Lung (tissue), 12 donors: ENCODE measurements around the gene FAM120A. TPM values are rescaled to one million over a fixed set of nuclear protein-coding genes. Genes with fewer than 3 reads are reported as not detected.

Experiments used
- ATAC-seq: fragments of 200-7000 bp; cut with Tn5 transposase; one replicate; pipeline ENCODE4 v1.9.1; 2020; ENCODE audit warnings: moderate number of reproducible peaks; ENCODE audit not compliant: insufficient read depth, low FRiP score
- DNase-seq, 3 donors: peaks; one replicate each; pipeline ENCODE4 v3.0.0-alpha.2; 2013 to 2017
- H3K27ac ChIP-seq, 2 donors: one replicate each; pipeline ENCODE4 v1.5.1; 2013; ENCODE audit warnings: mild to moderate bottlenecking in 2 of 2, moderate library complexity in 2 of 2, control low read depth in 1 of 2, inconsistent platforms in 1 of 2, low read depth in 1 of 2, low read length in 1 of 2
- H3K27me3 ChIP-seq, 3 donors: one replicate each; pipeline ENCODE4 v1.5.1; 2013; ENCODE audit warnings: low read length in 2 of 3; ENCODE audit not compliant: control insufficient read depth in 3 of 3, insufficient read depth in 3 of 3
- H3K36me3 ChIP-seq, 4 donors: one replicate each; pipeline ENCODE4 v1.5.1; 2013; ENCODE audit warnings: low read length in 4 of 4, mild to moderate bottlenecking in 1 of 4, moderate library complexity in 1 of 4; ENCODE audit not compliant: control insufficient read depth in 4 of 4, insufficient read depth in 4 of 4
- H3K4me1 ChIP-seq, 5 donors: one replicate each; pipeline ENCODE4 v1.5.1; 2013; ENCODE audit warnings: low read length in 5 of 5, mild to moderate bottlenecking in 2 of 5, moderate library complexity in 1 of 5; ENCODE audit not compliant: control insufficient read depth in 5 of 5, insufficient read depth in 5 of 5
- H3K4me3 ChIP-seq: one replicate; pipeline ENCODE4 v1.5.1; 2013; ENCODE audit warnings: mild to moderate bottlenecking, control low read depth, moderate library complexity
- H3K9ac ChIP-seq, 2 donors: one replicate each; pipeline ENCODE4 v1.5.1; 2013; ENCODE audit warnings: low read length in 2 of 2, control low read depth in 1 of 2; ENCODE audit not compliant: insufficient read depth in 1 of 2
- H3K9me3 ChIP-seq, 4 donors: one replicate each; pipeline ENCODE4 v1.5.1; 2013; ENCODE audit warnings: low read length in 3 of 4, mild to moderate bottlenecking in 1 of 4, moderate library complexity in 1 of 4; ENCODE audit not compliant: control insufficient read depth in 4 of 4, insufficient read depth in 3 of 4
- WGBS, 2 donors: extraction: QIAGEN DNeasy Blood & Tissue Kit; methylation state at CpG; one replicate each; pipeline ENCODE4 v1.1.7; 2013; 5-methylcytosine and 5-hydroxymethylcytosine counted together
- polyA plus RNA-seq, 2 donors: library from polyadenylated mRNA; stranded (reverse); fragments of 200-250 nt; gene quantifications; one replicate each; pipeline ENCODE4 v1.2.1, GENCODE V29; 2013
- total RNA-seq, 2 donors: library from RNA; depleted of rRNA in 1 of 2; stranded (reverse); fragments of >200 nt in 1 of 2; gene quantifications; one replicate each; pipeline ENCODE4 v1.2.1, GENCODE V29; 2014 to 2021
- TF ChIP-seq, protein P1 (sequence below): IDR thresholded peaks from 2 replicates; pipeline ENCODE4 v1.5.1; 2012; ENCODE audit warnings: mild to moderate bottlenecking; ENCODE audit errors: control extremely low read depth, extremely low read depth
- donor health status: control.
- donor health status: control.
- donor health status: Bipolar disorder and iron deficiency.
- donor health status: healthy.
- donor health status: DM: yes; HTN: yes; CAD: no.

FAM120A gene
- total and polyA plus RNA-seq, 4 donors, result 44.9 to 134 (median 91.2) TPM

DNA sequence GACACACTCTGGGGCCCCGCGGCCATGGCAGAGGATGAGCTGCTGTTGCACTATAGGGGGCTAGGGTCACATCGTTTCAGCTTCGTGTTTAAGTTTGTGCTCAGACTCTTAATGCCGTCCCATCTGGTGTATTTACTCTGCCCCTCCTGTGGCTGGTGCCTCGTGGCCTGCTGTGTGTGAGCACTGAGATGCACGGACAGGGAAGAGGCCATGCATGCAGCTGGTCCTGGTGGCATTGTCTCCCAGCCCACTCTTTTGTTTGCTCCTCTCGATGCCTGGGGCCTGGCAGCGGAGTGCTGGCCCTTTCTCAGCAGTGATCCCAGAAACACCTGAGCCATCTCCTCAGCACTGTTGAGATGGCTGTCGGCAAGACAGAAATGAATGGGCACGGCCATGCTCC, 94.9 kb downstream of the FAM120A start:
- Histone ChIP-seq H3K9me3 (no peaks in the 10 kb centered on the region), H3K27me3 (no peaks in the 10 kb centered on the region), H3K4me1 (peaks cover 0 to 9% (median 0%) of the 10 kb centered on the region in 5 donors), H3K27ac (no peak overlapping the region), H3K36me3 (peaks cover 7 to 27% (median 20%) of the 10 kb centered on the region in 4 donors), H3K4me3 (no peak overlapping the region), H3K9ac (no peak overlapping the region)
- WGBS, 2 donors, result 95 to 97% methylated on average over 11 of the region's 11 CpGs
- no peak for DNase-seq
- TF ChIP-seq, protein P1, sequence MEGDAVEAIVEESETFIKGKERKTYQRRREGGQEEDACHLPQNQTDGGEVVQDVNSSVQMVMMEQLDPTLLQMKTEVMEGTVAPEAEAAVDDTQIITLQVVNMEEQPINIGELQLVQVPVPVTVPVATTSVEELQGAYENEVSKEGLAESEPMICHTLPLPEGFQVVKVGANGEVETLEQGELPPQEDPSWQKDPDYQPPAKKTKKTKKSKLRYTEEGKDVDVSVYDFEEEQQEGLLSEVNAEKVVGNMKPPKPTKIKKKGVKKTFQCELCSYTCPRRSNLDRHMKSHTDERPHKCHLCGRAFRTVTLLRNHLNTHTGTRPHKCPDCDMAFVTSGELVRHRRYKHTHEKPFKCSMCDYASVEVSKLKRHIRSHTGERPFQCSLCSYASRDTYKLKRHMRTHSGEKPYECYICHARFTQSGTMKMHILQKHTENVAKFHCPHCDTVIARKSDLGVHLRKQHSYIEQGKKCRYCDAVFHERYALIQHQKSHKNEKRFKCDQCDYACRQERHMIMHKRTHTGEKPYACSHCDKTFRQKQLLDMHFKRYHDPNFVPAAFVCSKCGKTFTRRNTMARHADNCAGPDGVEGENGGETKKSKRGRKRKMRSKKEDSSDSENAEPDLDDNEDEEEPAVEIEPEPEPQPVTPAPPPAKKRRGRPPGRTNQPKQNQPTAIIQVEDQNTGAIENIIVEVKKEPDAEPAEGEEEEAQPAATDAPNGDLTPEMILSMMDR, result no peak
- no peak for ATAC-seq

GRCh38 chr9:93549611-93550010, 98.1 kb downstream of the FAM120A start:
- H3K36me3 ChIP-seq, result peaks cover 8 to 26% (median 20%) of the 10 kb centered on the region in 4 donors
- WGBS, 2 donors, result 71 to 85% methylated on average over 5 of the region's 5 CpGs
- ATAC-seq, result no peak

DNA sequence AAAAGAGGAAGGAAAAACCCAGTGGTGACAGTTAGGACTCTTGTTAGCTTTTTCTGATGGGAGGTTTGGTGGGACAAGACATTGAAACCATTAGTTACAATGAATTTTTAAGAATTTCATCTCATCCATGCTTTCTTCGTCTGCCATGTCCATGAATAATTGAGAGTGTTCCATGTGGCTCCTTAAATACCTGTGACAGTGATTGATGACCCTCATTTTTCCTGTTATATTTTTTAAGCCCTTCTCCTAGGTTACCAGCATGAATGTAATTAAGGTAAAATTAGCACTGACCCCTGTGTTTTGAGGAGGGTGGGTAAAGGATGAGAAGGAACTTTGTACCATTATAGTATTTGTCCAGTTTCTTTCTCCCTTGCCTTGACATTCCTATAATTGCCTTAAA, 101.4 kb downstream of the FAM120A start:
- H3K36me3 ChIP-seq, result peaks cover 12 to 39% (median 16%) of the 10 kb centered on the region in 4 donors
- WGBS, 2 donors, result 89 to 95% methylated on average over 1 of the region's 1 CpG
- ATAC-seq, result no peak

More at GRCh38 chr9:93549611-93550010, 98.1 kb downstream of the FAM120A start:
- H3K4me1 ChIP-seq, result peaks cover 0 to 9% (median 4%) of the 10 kb centered on the region in 5 donors
- TF ChIP-seq, protein P1, result no peak
- DNase-seq, result no peak
- no peak overlapping the region for H3K4me3 ChIP-seq
- no peaks in the 10 kb centered on the region for H3K27me3 ChIP-seq
- no peak overlapping the region for H3K27ac ChIP-seq
- H3K9me3 ChIP-seq, result no peaks in the 10 kb centered on the region
- H3K9ac ChIP-seq, result no peak overlapping the region

More for the DNA sequence above, 101.4 kb downstream of the FAM120A start:
- H3K27me3 ChIP-seq, result no peaks in the 10 kb centered on the region
- H3K9me3 ChIP-seq, result no peaks in the 10 kb centered on the region
- H3K9ac ChIP-seq, result no peak overlapping the region
- peaks cover 0 to 9% (median 2%) of the 10 kb centered on the region in 5 donors for H3K4me1 ChIP-seq
- DNase-seq, result no peak
- H3K4me3 ChIP-seq, result no peak overlapping the region
- TF ChIP-seq, protein P1, result no peak
- H3K27ac ChIP-seq, result no peak overlapping the region
